ENCODE results near the gene TMIGD3.

Gene TMIGD3

DNA sequence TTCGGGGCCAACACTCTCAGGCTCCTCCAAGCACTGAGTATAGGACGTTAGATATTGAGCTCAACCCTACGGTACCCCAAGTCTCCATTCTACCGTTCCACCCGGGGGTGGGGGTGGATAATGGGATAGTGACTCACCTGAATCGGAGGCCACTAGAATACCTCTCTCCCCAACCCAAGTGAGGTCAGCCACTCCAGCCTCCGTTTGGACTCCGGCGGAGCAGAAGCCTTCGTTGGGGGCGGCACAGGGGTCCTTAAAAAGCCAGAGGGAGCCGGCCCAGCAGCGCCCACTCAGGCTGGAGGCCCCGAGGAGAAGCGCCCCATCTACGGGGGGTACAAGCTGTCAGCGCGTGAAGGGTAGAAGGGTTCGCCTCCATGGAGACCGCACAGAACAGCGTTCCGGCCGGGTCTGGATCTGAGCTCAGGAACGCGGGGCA is 54.9 kb downstream of the TMIGD3 start:
- no peak for DNase-seq (ENCODE audit: low read depth)

- DNase-seq (ENCODE audit: low read depth) = no peak
Measured at GRCh38 chr1:111446967-111447892, 56.2 kb downstream of the TMIGD3 start.

- DNase-seq (ENCODE audit: low read depth) = no peak
Measured at GRCh38 chr1:111446546-111446945, 56.9 kb downstream of the TMIGD3 start.

DNA sequence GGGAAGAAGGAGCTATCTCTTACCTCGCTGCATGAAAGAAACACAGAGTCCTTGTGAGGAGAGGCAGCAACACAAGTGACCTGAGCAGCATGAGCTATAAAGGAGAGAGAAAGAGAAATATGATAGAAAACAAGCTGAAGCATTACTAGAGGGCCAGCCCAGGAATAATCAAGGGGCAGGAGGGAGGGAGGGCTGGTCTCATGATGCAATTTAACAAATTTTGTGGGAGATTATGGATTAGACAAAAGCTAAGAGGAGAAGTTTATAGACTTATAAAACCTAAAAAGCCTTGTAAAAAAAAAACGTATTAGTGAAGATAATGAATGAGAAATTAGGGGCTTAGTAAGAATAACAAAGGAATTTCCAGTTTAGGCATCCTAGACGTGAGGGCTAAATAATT is 59.4 kb downstream of the TMIGD3 start:
- DNase-seq (ENCODE audit: low read depth) = no peak

- no peak for DNase-seq (ENCODE audit: low read depth)
Measured at GRCh38 chr1:111442457-111442856, 61.0 kb downstream of the TMIGD3 start.

- DNase-seq (ENCODE audit: low read depth) = peak; percentile 14
Measured at GRCh38 chr1:111441573-111442192, 61.8 kb downstream of the TMIGD3 start.

- DNase-seq (ENCODE audit: low read depth) = no peak
Measured at GRCh38 chr1:111439461-111440351, 63.7 kb downstream of the TMIGD3 start.

- DNase-seq (ENCODE audit: low read depth) = peak; percentile 66
Measured at GRCh38 chr1:111436726-111437125, 66.7 kb downstream of the TMIGD3 start.
